Effector memory CD8-positive, alpha-beta T cell (primary cell): ENCODE results near the gene GIPR.
"Not testable (repeated sequence)": the region's sequence is repeated elsewhere in the genome, so short reads cannot be mapped to it uniquely, and the experiment has no call there.

Experiments
- ATAC-seq: fragments of 150-1000 bp; cut with Tn5 transposase; replicated peaks from 2 replicates; pipeline ENCODE4 v1.10.0; 2021; ENCODE audit warnings: mild to moderate bottlenecking, moderate library complexity
- DNase-seq, 3 experiments: peaks; one replicate each; pipeline ENCODE4 v3.0.0; 2021
- H3K27ac Mint-ChIP-seq, 2 donors: one replicate each; pipeline ENCODE4 v1.8.0; 2022; ENCODE audit warnings: mild to moderate bottlenecking in 2 of 2, mixed read lengths in 2 of 2, moderate library complexity in 2 of 2
- H3K27me3 Mint-ChIP-seq, 2 donors: one replicate each; pipeline ENCODE4 v1.8.0; 2022; ENCODE audit warnings: mixed read lengths in 2 of 2
- H3K36me3 Mint-ChIP-seq: one replicate; pipeline ENCODE4 v1.8.0; 2022; ENCODE audit warnings: mild to moderate bottlenecking, moderate library complexity, mixed read lengths; ENCODE audit not compliant: insufficient read depth
- H3K4me1 Mint-ChIP-seq, 2 donors: one replicate each; pipeline ENCODE4 v1.8.0; 2022; ENCODE audit warnings: low read depth in 2 of 2, mixed read lengths in 2 of 2
- H3K4me3 Mint-ChIP-seq, 2 donors: one replicate each; pipeline ENCODE4 v1.8.0; 2022; ENCODE audit warnings: mild to moderate bottlenecking in 2 of 2, mixed read lengths in 2 of 2, moderate library complexity in 2 of 2
- H3K9me3 Mint-ChIP-seq, 2 donors: one replicate each; pipeline ENCODE4 v1.8.0; 2022; ENCODE audit warnings: mixed read lengths in 2 of 2

Gene GIPR

GRCh38 chr19:45685045-45685444 is 17.0 kb downstream of the GIPR start:
- not testable (repeated sequence) for H3K27me3 Mint-ChIP-seq, H3K9me3 Mint-ChIP-seq, H3K4me3 Mint-ChIP-seq, H3K27ac Mint-ChIP-seq, ATAC-seq, DNase-seq
- peaks cover 48% of the 10 kb centered on the region for H3K36me3 Mint-ChIP-seq
- H3K4me1 Mint-ChIP-seq = peaks cover 8 to 16% of the 10 kb centered on the region in 2 donors

GRCh38 chr19:45687599-45687998 is 19.6 kb downstream of the GIPR start:
- Mint-ChIP-seq H3K9me3 (no peaks in the 10 kb centered on the region), H3K4me3 (no peak overlapping the region), H3K4me1 (peaks cover 11 to 14% of the 10 kb centered on the region in 2 donors), H3K27me3 (no peaks in the 10 kb centered on the region), H3K36me3 (peaks cover 59% of the 10 kb centered on the region), H3K27ac (no peak overlapping the region)
- ATAC-seq (no peak), DNase-seq (no peak)

- Mint-ChIP-seq H3K36me3 (peaks cover 56% of the 10 kb centered on the region), H3K4me3 (peak within 1 kb of the TSS; percentile 82 to 94), H3K27ac (peak within 1 kb of the TSS; percentile 86 to 91), H3K4me1 (peaks cover 11 to 19% of the 10 kb centered on the region in 2 donors), H3K9me3 (no peaks in the 10 kb centered on the region), H3K27me3 (no peaks in the 10 kb centered on the region)
- peak; percentile 89 to 92 (median 90) for DNase-seq
- peak; percentile 49 for ATAC-seq
Observed at GRCh38 chr19:45691516-45692186, 23.6 kb downstream of the GIPR start, which contains the start of gene SNRPD2. TSS of gene SNRPD2 (minus strand) at chr19:45691953. CDS start at chr19:45691888, 65 bp downstream.

GRCh38 chr19:45692187-45693105 is 24.4 kb downstream of the GIPR start, which contains the start of gene QPCTL:
TSS of gene QPCTL (plus strand) at chr19:45692666. CDS start at chr19:45692704, 38 bp downstream.
- H3K9me3 Mint-ChIP-seq = no peaks in the 10 kb centered on the region
- H3K36me3 Mint-ChIP-seq = peaks cover 54% of the 10 kb centered on the region
- peaks cover 12 to 16% of the 10 kb centered on the region in 2 donors for H3K4me1 Mint-ChIP-seq
- peak; percentile 86 for ATAC-seq
- H3K27ac Mint-ChIP-seq = peak within 1 kb of the TSS; percentile 86 to 91
- peak within 1 kb of the TSS; percentile 82 to 94 for H3K4me3 Mint-ChIP-seq
- H3K27me3 Mint-ChIP-seq = no peaks in the 10 kb centered on the region
- DNase-seq = peak; percentile 94 to 97 (median 94)

GRCh38 chr19:45693106-45693788 is 25.2 kb downstream of the GIPR start:
- H3K4me3 Mint-ChIP-seq = peak overlapping the region; percentile 82 to 94
- H3K27me3 Mint-ChIP-seq = no peaks in the 10 kb centered on the region
- no peak for ATAC-seq
- no peaks in the 10 kb centered on the region for H3K9me3 Mint-ChIP-seq
- peak overlapping the region; percentile 86 to 91 for H3K27ac Mint-ChIP-seq
- H3K4me1 Mint-ChIP-seq = peaks cover 15 to 18% of the 10 kb centered on the region in 2 donors
- DNase-seq = peak; percentile 64 to 69 (median 67)
- H3K36me3 Mint-ChIP-seq = peaks cover 54% of the 10 kb centered on the region

- H3K27ac Mint-ChIP-seq = no peak overlapping the region
- peaks cover 19% of the 10 kb centered on the region for H3K36me3 Mint-ChIP-seq
- no peaks in the 10 kb centered on the region for H3K27me3 Mint-ChIP-seq
- DNase-seq (no peak), ATAC-seq (no peak)
- peaks cover 2 to 4% of the 10 kb centered on the region in 2 donors for H3K4me1 Mint-ChIP-seq
- H3K9me3 Mint-ChIP-seq = no peaks in the 10 kb centered on the region
- H3K4me3 Mint-ChIP-seq = no peak overlapping the region
Observed at GRCh38 chr19:45701676-45702075, 33.7 kb downstream of the GIPR start.

GRCh38 chr19:45705115-45705514 is 37.1 kb downstream of the GIPR start:
- ATAC-seq (no peak), DNase-seq (no peak)
- H3K4me1 Mint-ChIP-seq = peaks cover 0 to 2% of the 10 kb centered on the region in 2 donors
- peaks cover 14% of the 10 kb centered on the region for H3K36me3 Mint-ChIP-seq
- no peak overlapping the region for H3K27ac Mint-ChIP-seq
- H3K9me3 Mint-ChIP-seq = no peaks in the 10 kb centered on the region
- peak overlapping the region in 1 of 2 donors; percentile 40 for H3K4me3 Mint-ChIP-seq
- no peaks in the 10 kb centered on the region for H3K27me3 Mint-ChIP-seq

GRCh38 chr19:45705710-45706415 is 37.8 kb downstream of the GIPR start:
- Mint-ChIP-seq H3K9me3 (no peaks in the 10 kb centered on the region), H3K27me3 (no peaks in the 10 kb centered on the region), H3K4me1 (peaks cover 4% of the 10 kb centered on the region in 2 donors), H3K36me3 (peaks cover 20% of the 10 kb centered on the region), H3K27ac (no peak overlapping the region), H3K4me3 (no peak overlapping the region)
- ATAC-seq (no peak), DNase-seq (no peak)

- Mint-ChIP-seq H3K27ac (peak overlapping the region in 1 of 2 donors; percentile 49), H3K9me3 (no peaks in the 10 kb centered on the region), H3K4me3 (no peak overlapping the region), H3K36me3 (peaks cover 12% of the 10 kb centered on the region), H3K27me3 (no peaks in the 10 kb centered on the region), H3K4me1 (peaks cover 4 to 7% of the 10 kb centered on the region in 2 donors)
- no peak for DNase-seq
- ATAC-seq = no peak
Observed at GRCh38 chr19:45710356-45711130, 42.5 kb downstream of the GIPR start.

GRCh38 chr19:45711851-45712698 is 44.1 kb downstream of the GIPR start:
- no peak overlapping the region for H3K27ac Mint-ChIP-seq
- no peaks in the 10 kb centered on the region for H3K9me3 Mint-ChIP-seq
- peaks cover 18 to 20% of the 10 kb centered on the region in 2 donors for H3K4me1 Mint-ChIP-seq
- H3K36me3 Mint-ChIP-seq = peaks cover 15% of the 10 kb centered on the region
- no peak overlapping the region for H3K4me3 Mint-ChIP-seq
- ATAC-seq (no peak), DNase-seq (no peak)
- H3K27me3 Mint-ChIP-seq = no peaks in the 10 kb centered on the region

GRCh38 chr19:45712699-45713067 is 44.7 kb downstream of the GIPR start:
- no peak overlapping the region for H3K4me3 Mint-ChIP-seq
- no peak overlapping the region for H3K27ac Mint-ChIP-seq
- DNase-seq (no peak), ATAC-seq (no peak)
- H3K36me3 Mint-ChIP-seq = peaks cover 21% of the 10 kb centered on the region
- peaks cover 18 to 21% of the 10 kb centered on the region in 2 donors for H3K4me1 Mint-ChIP-seq
- no peaks in the 10 kb centered on the region for H3K27me3 Mint-ChIP-seq
- no peaks in the 10 kb centered on the region for H3K9me3 Mint-ChIP-seq
